Gastrocnemius medialis (tissue), 4 donors: ENCODE measurements around the gene CD19.

Experiments used
- CTCF ChIP-seq, 5 experiments: fragments of 450-650 bp in 3 of 5; fragments of 200-600 bp in 2 of 5; sonication (generic) in 2 of 5; IDR thresholded peaks in 4 of 5; conservative IDR thresholded peaks in 1 of 5; 1 replicate in 4 of 5; 2 replicates in 1 of 5; pipeline ENCODE4 v1.5.1; 2016 to 2019; ENCODE audit warnings: antibody characterized with exemption in 5 of 5, mild to moderate bottlenecking in 3 of 5, moderate library complexity in 3 of 5
- POLR2A ChIP-seq, 2 donors: fragments of 450-650 bp; IDR thresholded peaks; one replicate each; pipeline ENCODE4 v1.6.1; 2017; ENCODE audit warnings: antibody characterized with exemption in 2 of 2, mild to moderate bottlenecking in 2 of 2, moderate library complexity in 2 of 2

GRCh38 chr16:28886945-28887344, 44.8 kb upstream of the CD19 start:
- TF ChIP-seq CTCF (IDR thresholded peaks at IDR 0.05 in 4 of 5, conservative IDR thresholded peaks at IDR 0.05 in 1 of 5) = no peak
- TF ChIP-seq POLR2A (IDR thresholded peaks at IDR 0.05) = no peak
